Adrenal gland (tissue), 12 donors: ENCODE data around the gene ZNF576. TPM values are rescaled to one million over a fixed set of nuclear protein-coding genes. Genes with fewer than 3 reads are reported as not detected.

Experiments
- DNase-seq, 7 donors: peaks; one replicate each; pipeline ENCODE4 v3.0.0-alpha.2; 2019 to 2020
- H3K27ac ChIP-seq, 5 donors: fragments of 200-600 bp; sonication (generic) in 4 of 5; 1 replicate in 3 of 5; 2 replicates in 2 of 5; pipeline versions ENCODE4 v1.5.1 to v1.8.0; 2016 to 2020; ENCODE audit warnings: mild to moderate bottlenecking in 1 of 5
- H3K27me3 ChIP-seq: fragments of 200-600 bp; 2 replicates; pipeline ENCODE4 v1.8.0; 2021
- H3K36me3 ChIP-seq, 2 donors: fragments of 200-600 bp; replicated peaks in 1 of 2; 1 replicate in 1 of 2; 2 replicates in 1 of 2; pipeline versions ENCODE4 v1.5.1 to v1.8.0; 2018 to 2022
- H3K4me1 ChIP-seq, 2 donors: fragments of 200-600 bp; replicated peaks in 1 of 2; 1 replicate in 1 of 2; 2 replicates in 1 of 2; pipeline versions ENCODE4 v1.5.1 to v1.8.0; 2018 to 2021
- H3K4me3 ChIP-seq, 4 donors: fragments of 200-600 bp; sonication (generic) in 3 of 4; one replicate each; pipeline ENCODE4 v1.5.1; 2016 to 2018
- H3K9me3 ChIP-seq, 3 donors: fragments of 200-600 bp; sonication (generic) in 1 of 3; replicated peaks in 1 of 3; 1 replicate in 2 of 3; 2 replicates in 1 of 3; pipeline versions ENCODE4 v1.5.1 to v1.8.0; 2016 to 2021
- POLR2A ChIP-seq, 2 donors: fragments of 450-650 bp; IDR thresholded peaks; one replicate each; pipeline ENCODE4 v1.6.1; 2017; ENCODE audit warnings: antibody characterized with exemption in 2 of 2, mild to moderate bottlenecking in 2 of 2, moderate library complexity in 1 of 2
- WGBS, 4 donors: extraction: QIAGEN DNeasy Blood & Tissue Kit in 2 of 4; methylation state at CpG; one replicate each; pipeline versions ENCODE4 v1.1.5 to v1.1.7; 2013 to 2017; 5-methylcytosine and 5-hydroxymethylcytosine counted together
- intact Hi-C, 2 donors: fragments of 100-400 bp; cut with DNase I; formaldehyde crosslinking; loops; one replicate each; pipeline versions ENCODE4 v1.14.1 to v1.15.0; 2022 to 2023
- polyA plus RNA-seq, 3 donors: library from polyadenylated mRNA; stranded (reverse); fragments of 200-250 nt in 2 of 3; fragments of 350-450 nt in 1 of 3; fragmentation: Illumina TruSeq in 1 of 3; extraction: RNeasy Lipid Tissue Mini Kit (QIAGEN cat#74804) in 1 of 3; gene quantifications; one replicate each; pipeline ENCODE4 v1.2.3, GENCODE V29; 2013 to 2014
- total RNA-seq, 9 donors: library from RNA; depleted of rRNA in 4 of 9; stranded (reverse); fragments of >200 nt in 4 of 9; fragments of 120-200 nt in 1 of 9; fragmentation: NEBNext Ultra II Directional in 1 of 9; extraction: Animal tissue kit (Norgen Biotek cat#: 25700) in 1 of 9; gene quantifications; one replicate each; pipeline versions ENCODE4 v1.1.0 to v1.2.4, GENCODE V29; 2013 to 2023
- TF ChIP-seq, protein P1 (sequence below), 6 experiments: fragments of 450-650 bp in 4 of 6; fragments of 200-600 bp in 2 of 6; sonication (generic) in 1 of 6; IDR thresholded peaks; 1 replicate in 5 of 6; 2 replicates in 1 of 6; pipeline versions ENCODE4 v1.5.1 to v1.8.0; 2016 to 2021; ENCODE audit warnings: antibody characterized with exemption in 6 of 6, mild to moderate bottlenecking in 2 of 6, moderate library complexity in 1 of 6
- donor health status: healthy with polysubstance abuse.
- donor health status: Bipolar disorder and iron deficiency.
- donor health status: DM: yes; HTN: yes; CAD: no.
- donor health status: DM: no; HTN: no; CAD: no.
- donor health status: DM: no; HTN: no; CAD: no.
- donor health status: DM: yes; HTN: yes; CAD: no.

The ZNF576 gene
- total and polyA plus RNA-seq, 12 donors: 9.8 to 114 (median 21.0) TPM

GRCh38 chr19:43618921-43619261 is 22.5 kb downstream of the ZNF576 start:
- Histone ChIP-seq H3K27ac (peak overlapping the region; percentile 73 to 96 (median 94)), H3K36me3 (peaks cover 0 to 1% of the 10 kb centered on the region in 2 donors), H3K9me3 (no peaks in the 10 kb centered on the region), H3K4me1 (peaks cover 9 to 36% of the 10 kb centered on the region in 2 donors), H3K27me3 (no peaks in the 10 kb centered on the region), H3K4me3 (peak overlapping the region; percentile 37 to 91 (median 80))
- DNase-seq: peak in 3 of 7 donors; percentile 29 to 64 (median 33)
- WGBS, 4 donors: 0 to 1% (median 0%) methylated on average over 7 to 14 of the region's 14 CpGs
- intact Hi-C loops: no loop called here
- TF ChIP-seq, protein P1, sequence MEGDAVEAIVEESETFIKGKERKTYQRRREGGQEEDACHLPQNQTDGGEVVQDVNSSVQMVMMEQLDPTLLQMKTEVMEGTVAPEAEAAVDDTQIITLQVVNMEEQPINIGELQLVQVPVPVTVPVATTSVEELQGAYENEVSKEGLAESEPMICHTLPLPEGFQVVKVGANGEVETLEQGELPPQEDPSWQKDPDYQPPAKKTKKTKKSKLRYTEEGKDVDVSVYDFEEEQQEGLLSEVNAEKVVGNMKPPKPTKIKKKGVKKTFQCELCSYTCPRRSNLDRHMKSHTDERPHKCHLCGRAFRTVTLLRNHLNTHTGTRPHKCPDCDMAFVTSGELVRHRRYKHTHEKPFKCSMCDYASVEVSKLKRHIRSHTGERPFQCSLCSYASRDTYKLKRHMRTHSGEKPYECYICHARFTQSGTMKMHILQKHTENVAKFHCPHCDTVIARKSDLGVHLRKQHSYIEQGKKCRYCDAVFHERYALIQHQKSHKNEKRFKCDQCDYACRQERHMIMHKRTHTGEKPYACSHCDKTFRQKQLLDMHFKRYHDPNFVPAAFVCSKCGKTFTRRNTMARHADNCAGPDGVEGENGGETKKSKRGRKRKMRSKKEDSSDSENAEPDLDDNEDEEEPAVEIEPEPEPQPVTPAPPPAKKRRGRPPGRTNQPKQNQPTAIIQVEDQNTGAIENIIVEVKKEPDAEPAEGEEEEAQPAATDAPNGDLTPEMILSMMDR (IDR thresholded peaks at IDR 0.05): no peak
- TF ChIP-seq POLR2A (IDR thresholded peaks at IDR 0.05): no peak

DNA sequence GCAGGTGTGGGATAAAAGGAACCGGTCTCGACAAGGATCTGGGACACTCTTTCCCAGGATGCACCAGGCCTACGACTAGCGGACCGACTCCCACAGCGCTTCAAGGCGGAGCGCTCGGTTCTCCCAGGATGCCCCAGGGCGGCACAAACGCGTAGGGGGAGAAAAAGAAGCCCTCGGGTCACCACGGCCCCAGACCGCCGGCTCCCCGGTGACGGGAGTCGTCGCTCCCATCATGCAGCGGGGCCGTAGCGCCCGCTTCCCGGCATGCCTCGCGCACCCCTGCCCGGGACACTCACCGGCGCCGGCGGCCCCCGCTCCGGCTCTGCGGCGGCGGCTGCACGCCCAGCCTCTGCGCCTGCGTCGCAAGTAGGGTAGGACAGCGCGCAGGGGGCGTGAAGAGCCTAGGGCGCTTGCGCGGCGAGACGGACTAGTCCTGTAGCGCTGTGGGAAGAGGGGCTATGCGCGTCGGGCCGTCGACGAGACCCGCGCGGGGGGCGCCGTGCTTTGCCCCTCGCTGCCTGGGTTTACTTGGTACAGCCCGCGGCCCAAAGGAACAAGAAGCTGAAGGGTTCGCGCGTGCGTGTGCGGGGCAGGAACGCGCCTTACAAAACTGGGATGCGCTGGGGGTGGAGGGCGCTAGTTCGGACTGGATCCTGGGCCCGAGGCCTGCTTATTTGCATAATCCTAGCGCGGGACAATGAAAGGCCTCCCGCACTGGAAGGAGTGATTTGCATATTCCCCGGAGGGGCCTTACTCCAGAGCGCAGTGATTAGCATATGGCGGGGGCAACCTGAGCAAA is 23.1 kb downstream of the ZNF576 start, which contains the start of gene ZNF428:
Gene ZNF428 (minus strand): TSS at position 368 of the 799 bp plus-strand sequence. CDS start 5,325 bp downstream, outside the sequence.
- H3K27me3 ChIP-seq: no peaks in the 10 kb centered on the region
- no peaks in the 10 kb centered on the region for H3K36me3 ChIP-seq
- TF ChIP-seq, protein P1 (IDR thresholded peaks at IDR 0.05): no peak
- peak; percentile 68 to 82 for TF ChIP-seq POLR2A (IDR thresholded peaks at IDR 0.05)
- peaks cover 9 to 36% of the 10 kb centered on the region in 2 donors for H3K4me1 ChIP-seq
- H3K4me3 ChIP-seq: peak within 1 kb of the TSS; percentile 37 to 91 (median 80)
- WGBS, 4 donors: 0 to 1% (median 0%) methylated on average over 38 to 81 of the region's 81 CpGs
- DNase-seq: peak; percentile 83 to 92 (median 85)
- H3K27ac ChIP-seq: peak within 1 kb of the TSS; percentile 73 to 96 (median 94)
- intact Hi-C loops: no loop called here
- H3K9me3 ChIP-seq: no peaks in the 10 kb centered on the region

DNA sequence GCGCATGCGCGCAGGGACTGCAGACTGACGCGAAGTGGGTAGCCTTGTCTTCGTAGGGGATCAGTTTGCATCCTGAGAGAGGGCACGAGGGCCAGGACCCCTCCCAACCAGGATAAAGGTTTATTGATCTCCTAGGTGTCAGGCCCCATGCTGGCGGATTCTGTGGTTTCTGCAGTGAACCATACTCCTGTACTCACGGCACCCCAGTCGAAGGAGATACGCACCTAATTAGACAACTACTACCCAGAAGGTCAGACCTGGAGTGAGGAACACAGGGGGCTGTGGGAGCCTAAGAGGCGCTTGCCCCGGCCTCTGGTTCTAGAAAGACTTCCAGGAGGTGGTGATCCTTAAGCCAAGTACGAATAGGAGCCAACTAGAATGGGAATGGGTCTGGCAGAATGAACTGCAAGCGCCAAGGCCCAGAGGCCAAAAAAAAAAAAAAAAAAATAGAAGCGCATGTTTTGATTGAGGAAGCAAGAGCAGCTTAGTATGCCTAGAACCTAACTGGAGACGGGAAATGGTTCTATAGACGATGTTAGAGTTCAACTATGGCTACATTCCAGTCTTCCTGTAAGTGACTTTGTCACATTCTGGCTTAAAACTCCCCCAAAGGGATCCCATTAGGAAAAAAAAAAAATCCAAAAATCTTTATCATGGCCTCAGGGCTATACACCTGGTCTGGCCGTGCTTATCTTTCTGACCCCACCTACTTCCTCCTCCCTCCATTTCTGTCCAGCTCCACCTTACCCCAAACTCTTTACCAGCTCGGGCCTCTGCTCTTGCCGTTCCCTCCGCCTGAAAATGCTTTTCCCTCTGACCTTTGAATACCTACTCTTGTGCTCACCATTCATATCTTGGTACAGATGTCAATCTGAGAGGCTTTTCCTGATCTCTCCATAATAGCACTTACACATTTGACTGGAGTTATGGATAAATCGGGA is 23.9 kb downstream of the ZNF576 start:
- TF ChIP-seq, protein P1 (IDR thresholded peaks at IDR 0.05): no peak
- no peak for TF ChIP-seq POLR2A (IDR thresholded peaks at IDR 0.05)
- H3K4me1 ChIP-seq: peaks cover 9 to 32% of the 10 kb centered on the region in 2 donors
- no peaks in the 10 kb centered on the region for H3K9me3 ChIP-seq
- no peaks in the 10 kb centered on the region for H3K36me3 ChIP-seq
- no peaks in the 10 kb centered on the region for H3K27me3 ChIP-seq
- peak overlapping the region; percentile 73 to 96 (median 94) for H3K27ac ChIP-seq
- DNase-seq: no peak
- intact Hi-C loops: no loop called here
- WGBS, 4 donors: 41 to 65% (median 44%) methylated on average over 16 to 23 of the region's 23 CpGs
- H3K4me3 ChIP-seq: peak overlapping the region; percentile 37 to 91 (median 80)

DNA sequence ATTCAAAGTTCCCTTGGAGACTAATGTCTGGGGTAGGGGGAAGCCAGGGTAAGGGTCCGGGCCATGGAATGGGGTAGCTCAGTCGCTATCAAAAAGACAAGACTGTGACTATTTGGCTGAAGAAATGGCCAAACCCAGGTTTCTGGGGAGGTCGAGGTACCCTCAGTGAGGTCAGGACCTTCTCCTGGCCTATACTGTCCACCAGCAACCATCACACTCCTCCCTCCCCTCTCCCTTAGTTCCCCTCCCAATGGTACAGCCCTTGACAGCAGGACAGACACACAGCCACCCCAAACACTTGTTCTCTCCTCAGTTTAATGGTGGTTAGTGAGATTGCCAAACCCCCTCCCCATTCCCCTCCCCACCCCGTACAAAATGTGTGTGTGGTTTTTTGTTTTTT is 25.7 kb downstream of the ZNF576 start:
- WGBS, 4 donors: 56 to 70% (median 64%) methylated on average over 4 of the region's 4 CpGs
- intact Hi-C loops: no loop called here
- H3K4me3 ChIP-seq: no peak overlapping the region
- no peaks in the 10 kb centered on the region for H3K9me3 ChIP-seq
- DNase-seq: no peak
- TF ChIP-seq, protein P1 (IDR thresholded peaks at IDR 0.05): no peak
- no peak for TF ChIP-seq POLR2A (IDR thresholded peaks at IDR 0.05)
- H3K27me3 ChIP-seq: no peaks in the 10 kb centered on the region
- peaks cover 4 to 17% of the 10 kb centered on the region in 2 donors for H3K4me1 ChIP-seq
- H3K36me3 ChIP-seq: no peaks in the 10 kb centered on the region
- H3K27ac ChIP-seq: no peak overlapping the region
